ENCODE results near the gene IQCM.

DNA sequence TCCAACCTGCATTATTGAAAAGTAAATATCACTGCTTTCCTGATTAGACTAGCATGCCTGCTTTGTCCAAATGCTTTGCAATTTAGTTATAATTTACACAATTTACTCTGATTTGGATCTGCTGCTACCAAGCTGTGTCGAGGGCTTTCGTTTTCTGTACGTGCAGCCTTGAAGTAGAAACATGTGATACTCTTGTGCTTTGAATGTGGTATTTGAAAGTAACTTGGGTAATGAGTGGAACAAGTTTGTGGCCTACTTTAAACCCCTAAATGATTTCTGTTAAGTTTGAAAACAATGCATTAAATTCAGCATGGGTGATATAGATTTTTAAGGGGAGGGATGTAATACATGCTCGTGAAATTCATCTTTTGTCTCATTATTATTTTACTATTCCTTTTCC is 240.7 kb downstream of the IQCM start:
- no peak for TF ChIP-seq ELF4 (IDR thresholded peaks at IDR 0.05)
- TF ChIP-seq FOXK2 (IDR thresholded peaks at IDR 0.05), result no peak
- TF ChIP-seq HDGF (IDR thresholded peaks at IDR 0.05; ENCODE audit: borderline replicate concordance), result no peak
- TF ChIP-seq BHLHE40 (IDR thresholded peaks at IDR 0.05; ENCODE audit: borderline replicate concordance), result no peak
